Endothelial cell of umbilical vein (primary cell): Measurements from ENCODE around the gene MBLAC2. TPM values are rescaled to one million over a fixed set of nuclear protein-coding genes. Genes with fewer than 3 reads are reported as not detected.

Experiments used
- BruUV-seq: library from RNA; stranded (reverse); fragments of 400-500 nt; replicated peaks from 2 replicates; lab custom pipeline; 2021; lab: Mats Ljungman, UMichigan
- CTCF ChIA-PET: fragments of 300-600, 350-600 bp; sonication (Branson Sonifier 250); formaldehyde crosslinking; loops from one replicate; lab custom pipeline; 2021; ENCODE audit warnings: antibody characterized with exemption, inconsistent platforms; lab: Charles Lee
- POLR2A ChIA-PET: fragments of 300-600, 350-600 bp; sonication (Branson Sonifier 250); formaldehyde crosslinking; loops from one replicate; lab custom pipeline; 2021; ENCODE audit warnings: antibody characterized with exemption, inconsistent platforms; lab: Charles Lee
- DNase-seq: peaks from one replicate; pipeline ENCODE4 v3.0.0-alpha.2; 2011; ENCODE audit warnings: low read depth, low spot score
- FAIRE-seq: peaks from 2 replicates; lab custom pipeline; 2011; peaks lifted over from hg19 to GRCh38; lab: Jason Lieb, UNC
- H2AFZ ChIP-seq: 2 replicates; pipeline ENCODE4 v1.6.0; 2012; ENCODE audit warnings: low read depth, low read length, control low read depth, inconsistent platforms
- H3K27ac ChIP-seq: 2 replicates; pipeline ENCODE4 v1.5.1; 2011; ENCODE audit warnings: low read depth, mild to moderate bottlenecking, control low read depth, low read length, moderate library complexity; ENCODE audit not compliant: insufficient read depth
- H3K27me3 ChIP-seq, 2 experiments: 2 replicates each; pipeline versions ENCODE4 v1.6.0 to v1.6.1; 2011; ENCODE audit warnings: low read length in 2 of 2, mixed read lengths in 1 of 2; ENCODE audit not compliant: control insufficient read depth in 2 of 2, insufficient read depth in 2 of 2
- H3K36me3 ChIP-seq, 2 experiments: 2 replicates in 1 of 2; 3 replicates in 1 of 2; pipeline ENCODE4 v1.5.1; 2011; ENCODE audit warnings: low read length in 2 of 2, mild to moderate bottlenecking in 1 of 2, moderate library complexity in 1 of 2; ENCODE audit not compliant: control insufficient read depth in 2 of 2, insufficient read depth in 2 of 2; ENCODE audit errors: extremely low read depth in 1 of 2
- H3K4me1 ChIP-seq: 3 replicates; pipeline ENCODE4 v1.5.1; 2011; ENCODE audit warnings: mild to moderate bottlenecking, low read length; ENCODE audit not compliant: control insufficient read depth, insufficient read depth; ENCODE audit errors: extremely low read depth
- H3K4me2 ChIP-seq: 2 replicates; pipeline ENCODE4 v1.6.1; 2011; ENCODE audit warnings: low read length, control low read depth, mixed read lengths; ENCODE audit not compliant: insufficient read depth
- H3K4me3 ChIP-seq, 3 experiments: fragments of 200-600 bp in 1 of 3; sonication (generic), shearing (Covaris generic) in 1 of 3; replicated peaks in 1 of 3; 2 replicates each; pipeline ENCODE4 v1.5.1; 2011 to 2016; ENCODE audit warnings: control low read depth in 3 of 3, low read length in 3 of 3, mild to moderate bottlenecking in 2 of 3, inconsistent platforms in 1 of 3, low read depth in 1 of 3, moderate library complexity in 1 of 3; ENCODE audit not compliant: insufficient read depth in 1 of 3
- H3K79me2 ChIP-seq: 2 replicates; pipeline ENCODE4 v1.6.0; 2012; ENCODE audit warnings: low read length, inconsistent platforms; ENCODE audit not compliant: control insufficient read depth, insufficient read depth
- H3K9ac ChIP-seq: replicated peaks from 2 replicates; pipeline ENCODE3; 2011; ENCODE audit warnings: low read length, control low read depth; ENCODE audit not compliant: insufficient read depth; ENCODE audit errors: extremely low read depth
- H3K9me1 ChIP-seq: replicated peaks from 3 replicates; pipeline ENCODE4 v1.6.0; 2011; ENCODE audit warnings: mild to moderate bottlenecking, low read length; ENCODE audit not compliant: control insufficient read depth, insufficient read depth; ENCODE audit errors: extremely low read depth
- H3K9me3 ChIP-seq: replicated peaks from 2 replicates; pipeline ENCODE4 v1.5.1; 2012; ENCODE audit warnings: low read length, inconsistent platforms; ENCODE audit not compliant: control insufficient read depth, insufficient read depth
- H4K20me1 ChIP-seq: replicated peaks from 2 replicates; pipeline ENCODE3; 2011; ENCODE audit warnings: mild to moderate bottlenecking, low read length; ENCODE audit not compliant: control insufficient read depth, insufficient read depth; ENCODE audit errors: extremely low read depth
- CTCF ChIP-seq, 2 donors: IDR thresholded peaks; 1 replicate in 1 of 2; 2 replicates in 1 of 2; pipeline ENCODE4 v1.5.1; 2011; ENCODE audit warnings: low read length in 2 of 2, mild to moderate bottlenecking in 2 of 2, moderate library complexity in 2 of 2, control low read depth in 1 of 2, inconsistent platforms in 1 of 2, low read depth in 1 of 2; ENCODE audit not compliant: insufficient read depth in 1 of 2; ENCODE audit errors: extremely low read depth in 1 of 2
- FOS ChIP-seq: IDR thresholded peaks from 2 replicates; pipeline ENCODE4 v1.6.1; 2011; ENCODE audit warnings: mild to moderate bottlenecking, low read length, moderate library complexity, borderline replicate concordance; ENCODE audit not compliant: insufficient read depth
- GATA2 ChIP-seq: IDR thresholded peaks from 2 replicates; pipeline ENCODE4 v1.7.0; 2011; ENCODE audit warnings: low read depth, mild to moderate bottlenecking, moderate library complexity, mixed read lengths, low read length; ENCODE audit not compliant: insufficient read length, insufficient read depth
- JUN ChIP-seq: IDR thresholded peaks from 2 replicates; pipeline ENCODE4 v1.6.1; 2011; ENCODE audit warnings: borderline replicate concordance, low read depth; ENCODE audit not compliant: insufficient read length, insufficient read depth
- MYC ChIP-seq: IDR thresholded peaks from one replicate; pipeline ENCODE4 v1.6.1; 2011; ENCODE audit warnings: mild to moderate bottlenecking, low read depth, low read length
- POLR2A ChIP-seq: IDR thresholded peaks from 2 replicates; pipeline ENCODE4 v1.6.1; 2012; ENCODE audit warnings: low read depth, mild to moderate bottlenecking, control low read depth, low read length
- dilution Hi-C: fragments of 300-500 bp; cut with MboI; formaldehyde crosslinking; loops from one replicate; pipeline ENCODE4 v1.15.0; 2019; ENCODE audit warnings: low sequenced_read_pairs; ENCODE audit not compliant: extremely low pct_ligation_motif_present
- intact Hi-C: fragments of 100-400 bp; cut with micrococcal nuclease; formaldehyde crosslinking; loops from one replicate; pipeline ENCODE4 v1.10.0; 2022
- polyA plus RNA-seq, 4 experiments: library from polyadenylated mRNA; depleted of rRNA in 3 of 4; stranded (reverse) in 3 of 4; unstranded in 1 of 4; fragments of >200 nt; gene quantifications; 2 replicates each; pipeline versions ENCODE4 v1.2.1 to v1.2.3, GENCODE V29; 2011 to 2012; ENCODE audit warnings: missing spikeins in 1 of 4
- total RNA-seq: library from RNA; stranded (reverse); gene quantifications from 2 replicates; pipeline ENCODE4 v1.2.3, GENCODE V29; 2021
- TF ChIP-seq, protein P1 (sequence below): IDR thresholded peaks from 2 replicates; pipeline ENCODE4 v1.6.1; 2011; ENCODE audit not compliant: insufficient read depth, insufficient read length

The MBLAC2 gene
- total and polyA plus RNA-seq, 2 donors (not counting 3 experiments of a cell fraction or from before 2014, with no cell fraction given) = 2.1 to 5.3 TPM

DNA sequence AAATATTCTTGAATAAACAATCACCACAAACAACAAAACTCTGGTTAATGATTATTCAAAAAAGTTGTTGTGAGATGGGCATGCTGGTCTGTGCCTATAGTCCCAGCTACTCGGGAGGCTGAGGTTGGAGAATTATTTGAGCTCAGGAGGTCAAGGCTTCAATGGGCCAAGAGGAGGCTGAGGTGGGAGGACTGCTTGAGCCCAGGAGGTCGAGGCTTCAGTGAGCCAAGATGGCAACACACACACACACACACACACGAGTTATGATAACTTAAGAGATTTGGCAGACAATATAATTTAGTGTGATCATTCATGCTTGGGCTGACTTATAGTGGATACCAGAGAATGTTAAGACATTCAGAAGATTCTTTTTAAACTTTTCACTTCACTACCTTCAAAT, 39.9 kb upstream of the MBLAC2 start:
- dilution Hi-C loops = no loop called here
- no peak overlapping the region for H3K9ac ChIP-seq
- H3K27ac ChIP-seq = no peak overlapping the region
- ChIA-PET CTCF (no interaction called here), POLR2A (no interaction called here)
- no peak overlapping the region for H3K4me2 ChIP-seq
- DNase-seq (no peak), FAIRE-seq (no peak)
- TF ChIP-seq CTCF (IDR thresholded peaks at IDR 0.05; ENCODE audit: extremely low read depth in 1 of 2, insufficient read depth in 1 of 2, low read depth in 1 of 2, low read length in 2 of 2) (no peak), MYC (no peak), FOS (no peak), POLR2A (no peak), GATA2 (no peak), JUN (no peak)
- TF ChIP-seq, protein P1, sequence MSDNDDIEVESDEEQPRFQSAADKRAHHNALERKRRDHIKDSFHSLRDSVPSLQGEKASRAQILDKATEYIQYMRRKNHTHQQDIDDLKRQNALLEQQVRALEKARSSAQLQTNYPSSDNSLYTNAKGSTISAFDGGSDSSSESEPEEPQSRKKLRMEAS = no peak
- H3K9me3 ChIP-seq = no peaks in the 10 kb centered on the region
- no peak overlapping the region for H2AFZ ChIP-seq
- H3K4me1 ChIP-seq = peaks cover 5% of the 10 kb centered on the region
- H4K20me1 ChIP-seq = no peaks in the 10 kb centered on the region
- no peaks in the 10 kb centered on the region for H3K27me3 ChIP-seq
- no peaks in the 10 kb centered on the region for H3K36me3 ChIP-seq
- intact Hi-C loops = no loop called here
- H3K9me1 ChIP-seq = no peaks in the 10 kb centered on the region
- no peak overlapping the region for H3K4me3 ChIP-seq
- no TSS peak for BruUV-seq
- H3K79me2 ChIP-seq = no peaks in the 10 kb centered on the region
